Measurements from ENCODE around the gene DCAF15.

- no peak for TF ChIP-seq CTCF (IDR thresholded peaks at IDR 0.05 in 4 of 5, conservative IDR thresholded peaks at IDR 0.05 in 1 of 5)
- no peak for TF ChIP-seq POLR2A (IDR thresholded peaks at IDR 0.05)
Observed at GRCh38 chr19:13962699-13963602, 10.6 kb downstream of the DCAF15 start.
